ENCODE measurements around the gene CORIN. TPM values are rescaled to one million over a fixed set of nuclear protein-coding genes. Genes with fewer than 3 reads are reported as not detected.

CORIN gene
- total RNA-seq, 3 donors from 2014 or later = not detected

GRCh38 chr4:47624031-47624441 lies 213.8 kb downstream of the CORIN start:
- ATAC-seq (no peak), DNase-seq (no peak)
- no peaks in the 10 kb centered on the region for H3K36me3 Mint-ChIP-seq (ENCODE audit: insufficient read depth)
- peaks cover 2% of the 10 kb centered on the region for H3K27me3 Mint-ChIP-seq (ENCODE audit: low read depth)
- no peak overlapping the region for H3K4me3 Mint-ChIP-seq
- no peaks in the 10 kb centered on the region for H3K9me3 Mint-ChIP-seq
- H3K4me1 Mint-ChIP-seq (ENCODE audit: low read depth) = no peaks in the 10 kb centered on the region

- DNase-seq = no peak
- H3K9me3 Mint-ChIP-seq = no peaks in the 10 kb centered on the region
- H3K36me3 Mint-ChIP-seq (ENCODE audit: insufficient read depth) = no peaks in the 10 kb centered on the region
- ATAC-seq = no peak
- H3K4me1 Mint-ChIP-seq (ENCODE audit: low read depth) = no peaks in the 10 kb centered on the region
- H3K27me3 Mint-ChIP-seq (ENCODE audit: low read depth) = no peaks in the 10 kb centered on the region
- H3K4me3 Mint-ChIP-seq = no peak overlapping the region
These were observed 216.7 kb downstream of the CORIN start for GRCh38 chr4:47621181-47621580.

GRCh38 chr4:47619691-47620090 lies 218.2 kb downstream of the CORIN start:
- ATAC-seq (no peak), DNase-seq (no peak)
- Mint-ChIP-seq H3K9me3 (no peaks in the 10 kb centered on the region), H3K4me3 (no peak overlapping the region), H3K27me3 (ENCODE audit: low read depth) (no peaks in the 10 kb centered on the region), H3K4me1 (ENCODE audit: low read depth) (no peaks in the 10 kb centered on the region), H3K36me3 (ENCODE audit: insufficient read depth) (no peaks in the 10 kb centered on the region)

- H3K36me3 Mint-ChIP-seq (ENCODE audit: insufficient read depth) = peaks cover 2% of the 10 kb centered on the region
- no peak for ATAC-seq
- peaks cover 2% of the 10 kb centered on the region for H3K27me3 Mint-ChIP-seq (ENCODE audit: low read depth)
- H3K4me1 Mint-ChIP-seq (ENCODE audit: low read depth) = no peaks in the 10 kb centered on the region
- DNase-seq = no peak
- H3K9me3 Mint-ChIP-seq = no peaks in the 10 kb centered on the region
- H3K4me3 Mint-ChIP-seq = no peak overlapping the region
These were observed 220.3 kb downstream of the CORIN start for GRCh38 chr4:47617607-47618006.

- no peak overlapping the region for H3K4me3 Mint-ChIP-seq
- ATAC-seq (no peak), DNase-seq (no peak)
- H3K36me3 Mint-ChIP-seq (ENCODE audit: insufficient read depth) = peaks cover 2% of the 10 kb centered on the region
- H3K9me3 Mint-ChIP-seq = no peaks in the 10 kb centered on the region
- no peaks in the 10 kb centered on the region for H3K4me1 Mint-ChIP-seq (ENCODE audit: low read depth)
- peaks cover 7% of the 10 kb centered on the region for H3K27me3 Mint-ChIP-seq (ENCODE audit: low read depth)
These were observed 222.5 kb downstream of the CORIN start for GRCh38 chr4:47615385-47615784.

GRCh38 chr4:47612116-47613023 lies 225.5 kb downstream of the CORIN start:
- no peak overlapping the region for H3K4me3 Mint-ChIP-seq
- H3K4me1 Mint-ChIP-seq (ENCODE audit: low read depth) = no peaks in the 10 kb centered on the region
- peaks cover 2% of the 10 kb centered on the region for H3K36me3 Mint-ChIP-seq (ENCODE audit: insufficient read depth)
- no peaks in the 10 kb centered on the region for H3K9me3 Mint-ChIP-seq
- ATAC-seq (no peak), DNase-seq (no peak)
- H3K27me3 Mint-ChIP-seq (ENCODE audit: low read depth) = peaks cover 7% of the 10 kb centered on the region

GRCh38 chr4:47606482-47606881 lies 231.4 kb downstream of the CORIN start:
- peaks cover 2% of the 10 kb centered on the region for H3K27me3 Mint-ChIP-seq (ENCODE audit: low read depth)
- DNase-seq (no peak), ATAC-seq (no peak)
- no peaks in the 10 kb centered on the region for H3K9me3 Mint-ChIP-seq
- H3K4me3 Mint-ChIP-seq = no peak overlapping the region
- H3K4me1 Mint-ChIP-seq (ENCODE audit: low read depth) = no peaks in the 10 kb centered on the region
- no peaks in the 10 kb centered on the region for H3K36me3 Mint-ChIP-seq (ENCODE audit: insufficient read depth)

GRCh38 chr4:47598896-47599295 lies 239.0 kb downstream of the CORIN start:
- H3K9me3 Mint-ChIP-seq = no peaks in the 10 kb centered on the region
- no peak for DNase-seq
- ATAC-seq = no peak

GRCh38 chr4:47598320-47598719 lies 239.5 kb downstream of the CORIN start:
- H3K4me1 Mint-ChIP-seq (ENCODE audit: low read depth) = no peaks in the 10 kb centered on the region
- ATAC-seq (no peak), DNase-seq (no peak)
- no peaks in the 10 kb centered on the region for H3K9me3 Mint-ChIP-seq
- H3K4me3 Mint-ChIP-seq = no peak overlapping the region
- no peaks in the 10 kb centered on the region for H3K27me3 Mint-ChIP-seq (ENCODE audit: low read depth)
- no peaks in the 10 kb centered on the region for H3K36me3 Mint-ChIP-seq (ENCODE audit: insufficient read depth)

More at GRCh38 chr4:47598896-47599295, 239.0 kb downstream of the CORIN start:
- H3K36me3 Mint-ChIP-seq (ENCODE audit: insufficient read depth) = no peaks in the 10 kb centered on the region
- no peak overlapping the region for H3K4me3 Mint-ChIP-seq
- H3K4me1 Mint-ChIP-seq (ENCODE audit: low read depth) = no peaks in the 10 kb centered on the region
- no peaks in the 10 kb centered on the region for H3K27me3 Mint-ChIP-seq (ENCODE audit: low read depth)

GRCh38 chr4:47597696-47598095 lies 240.2 kb downstream of the CORIN start:
- H3K4me1 Mint-ChIP-seq (ENCODE audit: low read depth) = no peaks in the 10 kb centered on the region
- no peaks in the 10 kb centered on the region for H3K36me3 Mint-ChIP-seq (ENCODE audit: insufficient read depth)
- ATAC-seq (no peak), DNase-seq (no peak)
- no peaks in the 10 kb centered on the region for H3K27me3 Mint-ChIP-seq (ENCODE audit: low read depth)
- H3K9me3 Mint-ChIP-seq = no peaks in the 10 kb centered on the region
- no peak overlapping the region for H3K4me3 Mint-ChIP-seq

- Mint-ChIP-seq H3K36me3 (ENCODE audit: insufficient read depth) (peaks cover 22% of the 10 kb centered on the region), H3K27me3 (ENCODE audit: low read depth) (no peaks in the 10 kb centered on the region), H3K9me3 (peaks cover 5% of the 10 kb centered on the region), H3K4me3 (no peak overlapping the region), H3K4me1 (ENCODE audit: low read depth) (no peaks in the 10 kb centered on the region)
- DNase-seq = no peak
- ATAC-seq = no peak
These were observed 247.5 kb downstream of the CORIN start for GRCh38 chr4:47590325-47590724.

GRCh38 chr4:47579235-47579634 lies 258.6 kb downstream of the CORIN start:
- Mint-ChIP-seq H3K27me3 (ENCODE audit: low read depth) (no peaks in the 10 kb centered on the region), H3K4me3 (no peak overlapping the region), H3K36me3 (ENCODE audit: insufficient read depth) (peaks cover 26% of the 10 kb centered on the region), H3K9me3 (no peaks in the 10 kb centered on the region), H3K4me1 (ENCODE audit: low read depth) (no peaks in the 10 kb centered on the region)
- DNase-seq (no peak), ATAC-seq (no peak)

GRCh38 chr4:47577779-47578553 lies 259.9 kb downstream of the CORIN start:
- Mint-ChIP-seq H3K4me3 (no peak overlapping the region), H3K27me3 (ENCODE audit: low read depth) (no peaks in the 10 kb centered on the region), H3K9me3 (no peaks in the 10 kb centered on the region), H3K4me1 (ENCODE audit: low read depth) (no peaks in the 10 kb centered on the region), H3K36me3 (ENCODE audit: insufficient read depth) (peaks cover 28% of the 10 kb centered on the region)
- DNase-seq (no peak), ATAC-seq (no peak)

GRCh38 chr4:47572981-47573380 lies 264.9 kb downstream of the CORIN start:
- no peaks in the 10 kb centered on the region for H3K4me1 Mint-ChIP-seq (ENCODE audit: low read depth)
- H3K36me3 Mint-ChIP-seq (ENCODE audit: insufficient read depth) = peaks cover 15% of the 10 kb centered on the region
- no peaks in the 10 kb centered on the region for H3K27me3 Mint-ChIP-seq (ENCODE audit: low read depth)
- H3K4me3 Mint-ChIP-seq = no peak overlapping the region
- no peak for DNase-seq
- no peaks in the 10 kb centered on the region for H3K9me3 Mint-ChIP-seq
- ATAC-seq = no peak

- Mint-ChIP-seq H3K36me3 (ENCODE audit: insufficient read depth) (peaks cover 4% of the 10 kb centered on the region), H3K4me1 (ENCODE audit: low read depth) (no peaks in the 10 kb centered on the region), H3K27me3 (ENCODE audit: low read depth) (no peaks in the 10 kb centered on the region), H3K9me3 (no peaks in the 10 kb centered on the region), H3K4me3 (no peak overlapping the region)
- ATAC-seq (no peak), DNase-seq (no peak)
These were observed 267.1 kb downstream of the CORIN start for GRCh38 chr4:47570816-47571215.
